Lung (tissue), 12 donors: ENCODE results near the gene HSPA1B. TPM values are rescaled to one million over a fixed set of nuclear protein-coding genes. Genes with fewer than 3 reads are reported as not detected.
A peak's percentile ranks its signal among the peaks of the same experiment; 100 is the strongest.
"Not testable (repeated sequence)": the region's sequence is repeated elsewhere in the genome, so short reads cannot be mapped to it uniquely, and the experiment has no call there.

Experiments
- ATAC-seq: fragments of 200-7000 bp; cut with Tn5 transposase; one replicate; pipeline ENCODE4 v1.9.1; 2020; ENCODE audit warnings: moderate number of reproducible peaks; ENCODE audit not compliant: insufficient read depth, low FRiP score
- DNase-seq, 3 donors: peaks; one replicate each; pipeline ENCODE4 v3.0.0-alpha.2; 2013 to 2017
- H3K27ac ChIP-seq, 2 donors: one replicate each; pipeline ENCODE4 v1.5.1; 2013; ENCODE audit warnings: mild to moderate bottlenecking in 2 of 2, moderate library complexity in 2 of 2, control low read depth in 1 of 2, inconsistent platforms in 1 of 2, low read depth in 1 of 2, low read length in 1 of 2
- H3K27me3 ChIP-seq, 3 donors: one replicate each; pipeline ENCODE4 v1.5.1; 2013; ENCODE audit warnings: low read length in 2 of 3; ENCODE audit not compliant: control insufficient read depth in 3 of 3, insufficient read depth in 3 of 3
- H3K36me3 ChIP-seq, 4 donors: one replicate each; pipeline ENCODE4 v1.5.1; 2013; ENCODE audit warnings: low read length in 4 of 4, mild to moderate bottlenecking in 1 of 4, moderate library complexity in 1 of 4; ENCODE audit not compliant: control insufficient read depth in 4 of 4, insufficient read depth in 4 of 4
- H3K4me1 ChIP-seq, 5 donors: one replicate each; pipeline ENCODE4 v1.5.1; 2013; ENCODE audit warnings: low read length in 5 of 5, mild to moderate bottlenecking in 2 of 5, moderate library complexity in 1 of 5; ENCODE audit not compliant: control insufficient read depth in 5 of 5, insufficient read depth in 5 of 5
- H3K4me3 ChIP-seq: one replicate; pipeline ENCODE4 v1.5.1; 2013; ENCODE audit warnings: mild to moderate bottlenecking, control low read depth, moderate library complexity
- H3K9ac ChIP-seq, 2 donors: one replicate each; pipeline ENCODE4 v1.5.1; 2013; ENCODE audit warnings: low read length in 2 of 2, control low read depth in 1 of 2; ENCODE audit not compliant: insufficient read depth in 1 of 2
- H3K9me3 ChIP-seq, 4 donors: one replicate each; pipeline ENCODE4 v1.5.1; 2013; ENCODE audit warnings: low read length in 3 of 4, mild to moderate bottlenecking in 1 of 4, moderate library complexity in 1 of 4; ENCODE audit not compliant: control insufficient read depth in 4 of 4, insufficient read depth in 3 of 4
- CTCF ChIP-seq: IDR thresholded peaks from 2 replicates; pipeline ENCODE4 v1.5.1; 2012; ENCODE audit warnings: mild to moderate bottlenecking; ENCODE audit errors: control extremely low read depth, extremely low read depth
- WGBS, 2 donors: extraction: QIAGEN DNeasy Blood & Tissue Kit; methylation state at CpG; one replicate each; pipeline ENCODE4 v1.1.7; 2013; 5-methylcytosine and 5-hydroxymethylcytosine counted together
- polyA plus RNA-seq, 2 donors: library from polyadenylated mRNA; stranded (reverse); fragments of 200-250 nt; gene quantifications; one replicate each; pipeline ENCODE4 v1.2.1, GENCODE V29; 2013
- total RNA-seq, 2 donors: library from RNA; depleted of rRNA in 1 of 2; stranded (reverse); fragments of >200 nt in 1 of 2; gene quantifications; one replicate each; pipeline ENCODE4 v1.2.1, GENCODE V29; 2014 to 2021
- donor health status: control.
- donor health status: control.
- donor health status: Bipolar disorder and iron deficiency.
- donor health status: healthy.
- donor health status: DM: yes; HTN: yes; CAD: no.

HSPA1B gene
- total and polyA plus RNA-seq, 4 donors, result 33.2 to 1,377 (median 99.4) TPM

DNA sequence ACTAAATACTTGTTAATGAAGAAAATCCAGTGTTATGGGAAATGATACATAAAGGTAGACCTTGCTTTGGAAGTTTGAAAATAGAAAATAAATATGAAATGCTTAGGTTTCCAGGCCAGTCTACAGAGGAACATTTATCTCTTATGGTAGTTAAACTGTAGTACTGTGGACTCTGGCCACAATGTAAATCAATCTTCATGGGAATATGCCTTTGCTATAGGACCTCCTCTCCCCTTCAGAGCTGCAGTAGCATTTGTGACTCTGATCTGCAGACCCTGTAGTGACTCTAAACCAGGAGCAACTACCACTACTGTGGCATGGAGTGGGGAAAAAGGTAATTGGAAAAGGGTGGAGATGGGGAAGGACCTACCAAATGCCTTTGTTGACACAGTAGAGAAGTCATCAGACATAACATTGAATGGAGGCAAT is 7.7 kb upstream of the HSPA1B start:
- DNase-seq (no peak), ATAC-seq (no peak)
- Histone ChIP-seq H3K36me3 (no peaks in the 10 kb centered on the region), H3K4me3 (no peak overlapping the region), H3K27ac (peak overlapping the region; percentile 56 to 61), H3K9ac (no peak overlapping the region), H3K4me1 (peaks cover 0 to 18% (median 6%) of the 10 kb centered on the region in 5 donors), H3K9me3 (no peaks in the 10 kb centered on the region), H3K27me3 (no peaks in the 10 kb centered on the region)
- TF ChIP-seq CTCF, result no peak

DNA sequence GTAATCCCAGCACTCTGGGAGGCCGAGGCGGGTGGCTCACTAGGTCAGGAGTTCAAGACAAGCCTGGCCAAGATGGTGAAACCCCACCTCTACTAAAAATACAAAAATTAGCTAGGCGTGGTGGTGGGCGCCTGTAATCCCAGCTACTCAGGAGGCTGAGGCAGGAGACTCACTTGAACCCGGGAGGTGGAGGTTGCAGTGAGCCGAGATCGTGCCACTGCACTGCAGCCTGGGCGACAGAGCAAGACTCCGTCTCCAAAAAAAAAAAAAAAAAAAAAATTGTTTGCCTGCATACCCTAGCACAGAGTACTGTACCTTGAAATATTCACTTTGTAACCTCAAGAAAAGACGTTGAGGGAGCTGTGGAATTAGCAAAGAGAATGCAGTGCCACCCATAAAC is 7.1 kb upstream of the HSPA1B start:
- DNase-seq, H3K9me3 ChIP-seq, H3K36me3 ChIP-seq, H3K9ac ChIP-seq, H3K27me3 ChIP-seq, H3K4me3 ChIP-seq, ATAC-seq: not testable (repeated sequence)
- H3K27ac ChIP-seq, result peak overlapping the region in 1 of 2 donors; percentile 67
- peaks cover under 1 to 18% (median 6%) of the 10 kb centered on the region in 5 donors for H3K4me1 ChIP-seq
- WGBS, 2 donors, result 92 to 95% methylated on average over 9 to 10 of the region's 10 CpGs

- no peak for TF ChIP-seq CTCF
- 4% methylated on average over 39 of the region's 39 CpGs for WGBS, 2 donors
- peaks cover 6 to 29% (median 9%) of the 10 kb centered on the region in 5 donors for H3K4me1 ChIP-seq
- peak; percentile 66 for ATAC-seq
- peak overlapping the region; percentile 0 for H3K4me3 ChIP-seq
- peak overlapping the region; percentile 67 to 88 for H3K27ac ChIP-seq
- H3K9ac ChIP-seq, result peak overlapping the region; percentile 40 to 65
- H3K9me3 ChIP-seq, result no peaks in the 10 kb centered on the region
- no peaks in the 10 kb centered on the region for H3K27me3 ChIP-seq
- DNase-seq, result peak; percentile 59 to 78 (median 75)
- no peaks in the 10 kb centered on the region for H3K36me3 ChIP-seq
These were observed 6.1 kb upstream of the HSPA1B start for GRCh38 chr6:31821301-31822035.

DNA sequence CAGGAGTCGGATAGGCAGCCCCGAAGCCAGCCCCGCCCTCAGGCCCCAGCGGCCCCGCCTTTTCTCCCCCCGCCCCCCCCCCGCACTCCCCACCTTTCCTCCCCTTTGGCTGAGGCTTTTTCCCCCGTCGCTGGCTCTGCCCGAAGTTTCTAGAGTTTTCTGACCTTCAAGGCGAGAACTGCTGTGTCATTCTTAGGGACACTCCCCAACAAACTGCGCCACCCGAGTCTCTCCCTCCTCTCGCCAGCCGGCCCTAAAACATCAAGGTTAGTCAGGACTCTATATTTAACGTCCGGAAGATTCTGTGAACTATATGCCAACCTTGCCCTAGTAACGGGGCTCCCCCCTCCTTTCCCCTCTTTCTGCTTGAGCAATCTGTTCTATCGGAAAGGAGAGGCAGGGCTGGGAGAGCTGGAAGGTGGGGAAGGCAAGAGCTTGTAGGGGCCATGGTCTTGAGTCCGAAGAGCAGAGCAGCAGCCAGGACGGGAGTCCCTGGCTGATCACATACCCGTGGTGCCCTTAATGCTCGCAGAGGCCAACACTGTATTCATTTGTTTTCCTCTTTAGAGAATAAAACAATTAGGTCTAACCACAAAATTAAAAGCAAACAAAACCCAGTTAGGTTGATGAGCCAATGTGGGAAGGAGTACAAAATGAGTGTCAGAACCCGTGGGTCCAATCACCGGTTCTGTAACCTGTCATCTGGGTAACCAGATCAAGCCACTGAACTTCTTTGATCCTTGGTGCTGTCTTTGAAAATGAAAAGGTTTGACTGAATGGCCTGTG is 5.3 kb upstream of the HSPA1B start:
- Histone ChIP-seq H3K27ac (peak overlapping the region; percentile 92 to 98), H3K4me3 (peak overlapping the region; percentile 12), H3K9me3 (no peaks in the 10 kb centered on the region), H3K27me3 (no peaks in the 10 kb centered on the region), H3K9ac (peak overlapping the region; percentile 60 to 94), H3K4me1 (peaks cover 6 to 34% (median 9%) of the 10 kb centered on the region in 5 donors), H3K36me3 (no peaks in the 10 kb centered on the region)
- ATAC-seq, result peak; percentile 60
- no peak for TF ChIP-seq CTCF
- 1 to 4% methylated on average over 22 to 25 of the region's 25 CpGs for WGBS, 2 donors
- peak; percentile 78 to 81 (median 81) for DNase-seq

GRCh38 chr6:31823592-31824196 is 3.8 kb upstream of the HSPA1B start:
- H3K36me3 ChIP-seq, H3K9me3 ChIP-seq, H3K9ac ChIP-seq, H3K27me3 ChIP-seq, H3K4me3 ChIP-seq, ATAC-seq, DNase-seq: not testable (repeated sequence)
- peak overlapping the region in 1 of 2 donors; percentile 62 for H3K27ac ChIP-seq
- 61 to 77% methylated on average over 9 of the region's 9 CpGs for WGBS, 2 donors
- peaks cover 5 to 28% (median 9%) of the 10 kb centered on the region in 5 donors for H3K4me1 ChIP-seq
